Fibroblast of skin of right quadriceps (primary cell): ENCODE measurements around the gene LRRC41.
"Not testable (repeated sequence)": the region's sequence is repeated elsewhere in the genome, so short reads cannot be mapped to it uniquely, and the experiment has no call there.

Source experiments
- DNase-seq: peaks from one replicate; pipeline ENCODE4 v3.0.0-alpha.2; 2013

Gene LRRC41

DNA sequence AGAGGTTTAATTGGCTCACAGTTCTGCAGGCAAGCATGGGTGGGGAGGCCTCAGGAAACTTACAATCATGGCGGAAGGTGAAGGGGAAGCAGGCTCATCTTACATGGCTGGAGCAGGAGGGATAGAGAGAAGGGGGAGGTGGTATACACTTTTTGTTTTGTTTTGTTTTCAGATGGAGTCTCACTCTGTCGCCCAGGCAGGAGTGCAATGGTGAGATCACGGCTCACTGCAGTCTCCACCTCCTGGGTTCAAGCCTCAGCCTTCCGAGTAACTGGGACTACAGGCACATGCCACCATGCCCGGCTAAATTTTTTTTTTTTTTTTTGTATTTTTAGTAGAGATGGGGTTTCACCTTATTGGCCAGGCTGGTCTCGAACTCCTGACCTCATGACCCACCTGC lies 18.8 kb upstream of the LRRC41 start:
- not testable (repeated sequence) for DNase-seq

DNA sequence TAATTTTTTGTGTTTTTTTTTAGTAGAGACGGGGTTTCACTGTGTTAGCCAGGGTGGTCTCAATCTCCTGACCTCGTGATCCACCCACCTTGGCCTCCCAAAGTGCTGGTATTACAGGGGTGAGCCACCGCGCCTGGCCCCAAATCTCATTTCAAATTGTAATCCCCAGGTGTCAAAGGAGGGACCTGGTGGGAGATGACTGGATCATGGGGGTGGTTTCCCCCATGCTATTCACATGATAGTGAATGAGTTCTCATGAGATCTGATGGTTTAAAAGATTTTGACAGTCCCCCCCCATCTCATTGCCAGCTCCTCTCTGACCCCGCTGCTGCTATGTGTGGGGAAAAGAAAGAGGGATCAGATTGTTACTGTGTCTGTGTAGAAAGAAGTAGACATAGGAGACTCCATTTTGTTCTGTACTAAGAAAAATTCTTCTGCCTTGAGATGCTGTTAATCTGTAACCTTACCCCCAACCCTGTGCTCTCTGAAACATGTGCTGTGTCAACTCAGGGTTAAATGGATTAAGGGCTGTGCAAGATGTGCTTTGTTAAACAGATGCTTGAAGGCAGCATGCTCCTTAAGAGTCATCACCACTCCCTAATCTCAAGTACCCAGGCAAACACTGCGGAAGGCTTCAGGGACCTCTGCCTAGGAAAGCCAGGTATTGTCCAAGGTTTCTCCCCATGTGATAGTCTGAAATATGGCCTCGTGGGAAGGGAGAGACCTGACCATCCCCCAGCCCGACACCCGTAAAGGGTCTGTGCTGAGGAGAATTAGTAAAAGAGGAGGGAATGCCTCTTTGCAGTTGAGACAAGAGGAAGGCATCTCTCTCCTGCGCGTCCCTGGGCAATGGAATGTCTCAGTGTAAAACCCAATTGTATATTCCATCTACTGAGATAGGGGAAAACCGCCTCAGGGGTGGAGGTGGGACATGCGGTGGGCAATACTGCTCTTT lies 16.8 kb upstream of the LRRC41 start:
- not testable (repeated sequence) for DNase-seq

DNA sequence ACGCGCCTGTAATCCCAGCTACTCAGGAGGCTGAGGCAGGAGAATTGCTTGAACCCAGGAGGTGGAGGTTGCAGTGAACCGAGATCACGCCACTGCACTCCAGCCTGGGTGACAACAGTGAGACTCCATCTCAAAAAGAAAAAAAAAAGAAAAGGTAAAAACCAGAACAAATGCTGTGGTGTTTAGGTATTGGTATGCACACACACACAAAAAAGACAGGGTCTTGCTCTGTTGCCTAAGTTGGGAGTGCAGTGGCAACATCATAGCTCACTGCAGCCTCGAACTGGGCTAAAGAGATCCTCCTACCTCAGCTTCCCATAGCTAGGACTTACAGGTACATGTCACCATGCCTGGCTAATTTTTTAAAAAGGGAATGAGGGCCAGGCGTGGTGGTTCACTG lies 15.9 kb upstream of the LRRC41 start:
- not testable (repeated sequence) for DNase-seq

DNA sequence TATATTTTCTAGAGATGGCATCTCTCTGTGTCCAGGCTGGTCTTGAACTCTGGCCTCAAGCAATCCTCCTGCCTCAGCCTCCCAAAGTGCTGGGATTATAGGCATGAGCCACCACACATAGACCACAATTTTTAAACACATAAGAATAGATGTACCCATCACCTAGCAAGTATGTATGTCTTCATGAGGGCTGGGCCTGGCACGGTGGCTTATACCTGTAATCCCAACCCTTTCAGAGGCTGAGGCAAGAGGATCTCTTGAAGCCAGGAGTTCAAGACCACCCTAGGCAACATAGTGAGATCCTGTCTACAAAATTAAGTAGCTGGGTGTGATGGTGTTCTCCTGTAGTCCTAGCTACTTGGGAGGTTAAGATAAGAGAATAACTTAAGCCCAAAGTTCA lies 13.9 kb upstream of the LRRC41 start:
- DNase-seq, result no peak

- peak; percentile 41 for DNase-seq
Observed at GRCh38 chr1:46315669-46316403, 12.4 kb upstream of the LRRC41 start.

GRCh38 chr1:46310321-46310720 lies 6.9 kb upstream of the LRRC41 start:
- no peak for DNase-seq

DNA sequence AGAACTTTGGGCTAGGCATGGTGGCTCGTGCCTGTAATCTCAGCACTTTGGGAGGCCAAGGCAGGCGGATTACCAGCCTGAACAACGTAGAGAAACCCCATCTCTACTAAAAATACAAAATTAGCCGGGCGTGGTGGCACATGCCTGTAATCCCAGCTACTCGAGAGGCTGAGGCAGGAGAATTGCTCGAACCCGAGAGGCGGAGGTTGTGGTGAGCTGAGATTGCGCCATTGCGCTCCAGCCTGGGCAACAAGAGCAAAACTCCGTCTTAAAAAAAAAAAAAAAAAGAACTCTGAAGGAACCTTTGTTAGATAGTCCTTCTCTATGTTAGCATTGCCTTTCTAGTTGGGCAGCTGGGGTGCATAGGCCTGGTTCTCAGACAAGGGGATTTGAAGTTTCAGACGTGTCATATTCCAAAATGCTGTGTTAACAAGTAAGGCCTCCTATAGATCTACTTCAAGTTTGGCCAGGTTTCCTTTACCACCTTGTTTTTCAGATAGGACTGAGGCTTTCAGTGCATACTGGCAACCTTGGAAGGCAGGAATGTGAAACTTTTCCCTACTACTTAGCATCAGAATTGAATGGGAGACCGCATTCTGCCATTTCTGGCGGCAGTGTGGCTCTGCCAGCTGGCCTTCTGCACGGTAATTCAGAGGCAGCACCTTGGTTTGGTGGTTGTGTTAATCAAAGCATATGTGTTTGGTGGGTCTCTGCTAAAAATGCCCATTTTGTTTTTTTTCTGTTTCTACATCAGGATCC lies 6.2 kb upstream of the LRRC41 start:
- DNase-seq, result no peak

DNA sequence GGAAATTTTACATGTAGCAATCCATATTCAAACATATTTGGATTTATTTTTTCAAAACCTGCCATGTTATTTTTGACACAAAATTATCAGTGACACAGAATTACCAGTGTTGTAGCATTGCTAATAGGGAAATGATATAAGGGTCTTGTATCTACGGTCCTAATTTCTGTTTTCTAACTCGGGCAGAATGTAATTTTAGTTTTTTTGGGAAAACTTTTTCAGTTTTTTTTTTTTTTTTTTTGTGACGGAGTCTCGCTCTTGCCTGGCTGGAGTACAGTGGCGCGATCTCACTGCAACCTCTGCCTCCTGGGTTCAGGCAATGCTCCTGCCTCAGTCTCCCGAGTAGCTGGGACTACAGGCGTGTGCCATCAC lies 2.7 kb upstream of the LRRC41 start:
- DNase-seq, result no peak

DNA sequence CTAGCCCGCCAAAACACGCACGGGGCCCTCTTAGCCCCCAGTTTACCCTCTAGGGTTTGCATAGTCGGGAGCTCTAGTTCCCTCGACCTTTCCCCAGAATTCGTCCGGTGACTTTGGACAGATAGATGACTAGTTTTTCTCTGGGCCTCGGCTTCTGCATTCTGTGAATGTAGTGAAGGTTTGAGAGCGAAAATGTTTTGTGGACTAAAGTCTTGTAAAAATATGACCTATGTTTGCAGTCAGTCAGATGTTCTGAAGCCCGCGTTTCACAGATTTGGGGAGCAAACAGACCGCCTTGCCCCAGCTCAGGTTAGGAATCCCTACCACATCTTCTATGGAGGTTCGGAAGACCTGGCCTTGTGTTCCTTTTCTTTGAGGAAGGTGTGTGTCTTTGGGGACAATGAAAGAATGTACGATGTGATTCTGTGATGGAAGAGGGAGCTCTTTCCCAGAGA lies 483 bp upstream of the LRRC41 start:
- DNase-seq, result no peak

- no peak for DNase-seq
Observed at GRCh38 chr1:46302641-46303037, 777 bp downstream of the LRRC41 start.

DNA sequence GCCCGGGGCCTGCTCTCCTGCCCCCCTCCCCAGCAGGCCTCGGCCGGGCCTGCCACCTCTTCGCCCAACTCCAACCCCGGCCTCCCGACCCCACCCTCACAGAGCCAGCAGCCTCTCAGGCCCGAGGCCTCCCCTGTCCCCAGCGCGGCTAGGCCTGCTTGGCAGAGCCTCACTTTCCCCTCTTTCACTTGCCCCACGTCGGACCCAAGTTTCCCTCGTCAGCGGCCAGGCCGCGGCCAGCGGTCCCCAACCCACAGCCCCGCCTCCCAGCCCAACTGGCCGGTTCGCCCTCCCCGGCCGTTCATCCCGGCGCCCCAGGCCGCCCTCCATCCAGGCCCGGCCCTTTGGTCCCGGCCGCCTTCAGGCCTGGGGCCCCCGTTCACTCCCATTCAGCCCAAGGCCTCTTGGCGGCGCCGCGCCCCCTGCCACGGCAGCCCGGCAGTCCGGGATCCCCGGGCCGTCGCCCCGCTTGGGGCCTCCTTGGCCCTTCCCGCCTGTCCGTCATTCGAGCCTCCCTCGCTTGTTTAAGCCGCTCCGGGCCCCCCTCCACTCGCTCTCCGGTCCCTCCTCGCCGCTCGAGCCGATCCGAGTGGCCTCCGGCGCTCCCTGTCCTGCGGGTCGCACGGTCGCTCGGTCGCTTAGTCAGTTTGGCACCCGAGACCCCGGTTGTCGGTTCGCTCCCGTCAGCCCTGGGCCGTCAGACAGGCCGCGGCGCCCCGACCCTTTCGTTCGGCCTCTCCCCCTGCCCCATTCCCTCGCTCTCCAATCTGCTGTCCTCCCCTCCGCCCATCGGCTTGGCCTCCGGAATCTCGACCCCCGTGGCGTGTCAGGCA lies 1.4 kb downstream of the LRRC41 start:
- peak; percentile 57 for DNase-seq

- DNase-seq, result no peak
Observed at GRCh38 chr1:46301406-46301807, 2.0 kb downstream of the LRRC41 start.

DNA sequence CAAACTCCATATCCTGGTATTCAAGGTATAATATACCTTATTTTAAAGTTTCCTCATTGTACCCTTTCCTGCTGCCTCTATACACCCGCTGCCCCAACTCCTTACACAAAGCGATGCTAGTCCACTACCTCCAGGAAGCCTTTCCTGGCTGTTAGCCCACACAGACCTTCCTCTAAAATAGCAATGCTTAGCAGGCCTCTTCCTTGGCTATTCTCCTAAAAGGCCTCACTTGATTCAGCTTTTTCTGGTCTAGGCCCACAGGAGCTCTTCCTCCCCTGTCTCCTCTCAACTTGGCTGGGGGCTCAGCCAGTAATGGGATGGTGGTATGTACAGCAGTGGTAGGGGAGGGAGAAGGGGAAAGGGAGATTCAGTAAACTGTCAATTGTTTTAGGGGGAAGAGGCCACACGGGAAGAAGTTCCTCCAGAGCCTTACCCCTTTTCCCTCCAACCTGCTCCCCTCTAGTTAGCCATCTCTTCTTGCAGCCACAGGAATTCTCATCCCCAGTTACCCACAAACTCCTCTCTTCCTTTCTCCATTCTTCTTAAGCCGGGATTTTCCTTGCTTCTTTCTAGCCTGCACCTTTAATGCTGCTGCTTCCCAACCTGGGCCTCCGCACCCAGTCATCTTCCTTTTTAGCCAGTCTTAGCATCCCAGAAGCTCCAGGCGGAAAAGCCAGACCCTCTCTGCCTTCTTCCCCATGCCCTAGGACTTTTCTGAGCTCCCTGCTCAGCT lies 2.6 kb downstream of the LRRC41 start:
- peak; percentile 39 for DNase-seq

DNA sequence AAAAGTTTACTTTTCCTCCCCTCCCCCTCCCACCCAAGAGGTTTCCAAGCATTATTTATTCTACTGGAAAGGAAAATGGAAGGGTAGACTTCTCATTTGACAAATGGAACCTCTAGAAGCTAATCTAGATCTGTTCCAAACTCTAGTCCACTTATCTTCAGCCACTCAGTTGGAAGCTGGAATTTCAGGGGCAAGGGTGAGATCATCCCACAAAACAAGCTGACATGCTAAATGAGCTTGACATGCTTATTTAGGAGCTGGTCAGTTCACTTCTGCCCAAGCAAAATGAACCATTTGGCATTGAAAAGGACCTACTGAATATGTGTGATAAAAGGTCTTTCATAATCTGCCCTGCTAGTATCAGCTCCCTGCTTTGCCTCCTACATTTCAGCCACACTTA lies 5.0 kb downstream of the LRRC41 start:
- DNase-seq, result no peak

DNA sequence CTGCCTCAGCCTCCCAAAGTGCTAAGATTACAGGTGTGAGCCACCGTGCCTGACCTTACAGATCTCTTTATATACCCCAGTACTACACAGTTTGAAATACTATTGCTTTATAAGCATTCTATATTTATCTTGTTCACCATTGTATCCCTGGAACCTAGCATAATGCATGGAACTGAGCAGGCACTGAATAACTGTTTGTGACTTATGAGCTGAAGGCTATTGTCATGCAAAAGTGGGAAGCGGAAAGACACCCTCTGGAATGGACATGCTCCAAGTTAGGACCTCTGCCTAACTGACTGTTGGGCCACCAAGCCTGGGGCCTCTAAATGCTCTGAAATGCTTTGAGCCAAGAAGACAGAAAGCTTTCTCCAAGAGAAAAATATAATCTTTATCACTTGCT lies 8.1 kb downstream of the LRRC41 start:
- no peak for DNase-seq

DNA sequence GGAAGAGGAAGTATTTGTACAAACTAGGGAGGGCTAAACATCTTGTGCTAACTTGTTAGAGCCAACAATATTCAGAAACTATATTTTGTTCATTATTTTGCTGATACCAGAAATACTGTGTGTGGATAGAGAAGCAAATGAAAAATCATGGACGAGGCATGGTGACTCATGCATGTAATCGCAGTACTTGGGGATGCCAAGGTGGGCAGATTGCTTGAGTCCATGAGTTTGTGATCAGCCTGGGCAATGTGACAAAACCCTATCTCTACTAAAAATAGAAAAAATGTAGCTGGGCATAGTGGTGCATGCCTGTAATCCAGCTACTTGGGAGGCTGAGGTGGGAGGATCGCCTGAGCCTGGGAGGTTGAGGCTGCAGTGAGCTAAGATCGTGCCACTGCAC lies 13.4 kb downstream of the LRRC41 start:
- no peak for DNase-seq

- DNase-seq, result no peak
Observed at GRCh38 chr1:46289134-46289494, 14.3 kb downstream of the LRRC41 start.

DNA sequence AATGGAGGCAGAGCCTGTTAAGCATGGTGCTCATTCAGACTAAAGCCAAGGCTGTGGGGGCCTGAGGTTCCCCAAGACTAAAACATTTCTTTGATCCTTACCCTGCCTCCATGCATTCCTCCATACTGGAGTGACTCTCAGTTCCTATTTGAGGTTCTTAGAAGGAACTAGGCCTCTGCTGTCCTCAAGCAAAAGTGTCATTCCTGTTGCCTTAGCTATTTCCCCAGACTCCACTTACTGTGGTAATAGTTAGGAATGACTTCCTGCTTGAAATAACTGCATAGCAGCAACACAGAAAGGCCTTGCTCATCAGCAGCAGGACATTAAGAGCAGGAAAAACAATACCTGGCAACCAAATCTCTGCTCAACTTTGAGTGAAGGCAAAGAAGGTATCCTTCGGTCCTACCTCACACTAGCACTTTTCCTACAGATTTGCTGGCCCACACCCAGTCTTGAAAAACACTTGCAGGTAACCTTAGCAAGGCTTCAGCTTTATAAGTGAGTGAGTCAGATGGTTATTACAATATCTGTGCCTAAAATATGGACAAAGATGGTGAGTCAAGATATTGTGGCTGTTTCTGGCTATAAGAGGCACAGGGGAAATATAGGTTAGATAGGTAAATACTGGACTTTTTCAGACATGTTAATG lies 14.8 kb downstream of the LRRC41 start:
- DNase-seq, result peak; percentile 73

GRCh38 chr1:46285730-46286477 lies 17.5 kb downstream of the LRRC41 start:
- no peak for DNase-seq
